TTC549 (cell line): ENCODE results near the gene DRC7.
A peak's percentile ranks its signal among the peaks of the same experiment; 100 is the strongest.
"Not testable (repeated sequence)": the region's sequence is repeated elsewhere in the genome, so short reads cannot be mapped to it uniquely, and the experiment has no call there.

ENCODE experiments used
- FAIRE-seq: peaks from 2 replicates; lab custom pipeline; 2012; peaks lifted over from hg19 to GRCh38; lab: Jason Lieb, UNC

The DRC7 gene

GRCh38 chr16:57734925-57735754, 40.5 kb downstream of the DRC7 start:
- FAIRE-seq = peak; percentile 99

- FAIRE-seq = no peak
These were observed 41.3 kb downstream of the DRC7 start, which contains the start of gene KATNB1 for GRCh38 chr16:57735755-57736418. KATNB1 (plus strand) TSS chr16:57735770; CDS start chr16:57737244, 1,474 bp downstream.

- no peak for FAIRE-seq
These were observed 42.1 kb downstream of the DRC7 start for GRCh38 chr16:57736419-57737351.

GRCh38 chr16:57738844-57739243, 44.2 kb downstream of the DRC7 start:
- FAIRE-seq = no peak

GRCh38 chr16:57739756-57740422, 45.3 kb downstream of the DRC7 start:
- FAIRE-seq = no peak

GRCh38 chr16:57740423-57741071, 45.9 kb downstream of the DRC7 start:
- FAIRE-seq = no peak

GRCh38 chr16:57741660-57742191, 47.1 kb downstream of the DRC7 start:
- FAIRE-seq = no peak

GRCh38 chr16:57742543-57742942, 47.9 kb downstream of the DRC7 start:
- FAIRE-seq = no peak

- no peak for FAIRE-seq
These were observed 48.9 kb downstream of the DRC7 start for GRCh38 chr16:57743458-57743857.

- no peak for FAIRE-seq
These were observed 49.5 kb downstream of the DRC7 start for GRCh38 chr16:57743886-57744641.

- no peak for FAIRE-seq
These were observed 50.0 kb downstream of the DRC7 start for GRCh38 chr16:57744642-57744903.

GRCh38 chr16:57745768-57746167, 51.2 kb downstream of the DRC7 start:
- no peak for FAIRE-seq

- FAIRE-seq = not testable (repeated sequence)
These were observed 51.7 kb downstream of the DRC7 start for GRCh38 chr16:57746316-57746715.

- FAIRE-seq = no peak
These were observed 52.5 kb downstream of the DRC7 start for GRCh38 chr16:57747091-57747490.

- no peak for FAIRE-seq
These were observed 52.9 kb downstream of the DRC7 start for GRCh38 chr16:57747496-57747895.

- no peak for FAIRE-seq
These were observed 53.4 kb downstream of the DRC7 start for GRCh38 chr16:57747996-57748395.

- no peak for FAIRE-seq
These were observed 54.0 kb downstream of the DRC7 start for GRCh38 chr16:57748596-57748995.

- no peak for FAIRE-seq
These were observed 54.6 kb downstream of the DRC7 start for GRCh38 chr16:57749101-57749692.

- FAIRE-seq = no peak
These were observed 55.3 kb downstream of the DRC7 start for GRCh38 chr16:57749856-57750452.
